ENCODE data around the gene NOTCH1. TPM values are rescaled to one million over a fixed set of nuclear protein-coding genes. Genes with fewer than 3 reads are reported as not detected.

NOTCH1 gene
- total RNA-seq, 4 donors from 2014 or later: 71.0 to 160 (median 114) TPM

- Histone ChIP-seq H3K27ac (no peak overlapping the region), H3K4me1 (peaks cover 63% of the 10 kb centered on the region), H3K36me3 (no peaks in the 10 kb centered on the region), H3K4me3 (no peak overlapping the region), H3K27me3 (no peaks in the 10 kb centered on the region), H3K9me3 (no peaks in the 10 kb centered on the region)
- no peak for DNase-seq (ENCODE audit: low spot score in 2 of 2)
- TF ChIP-seq CTCF (IDR thresholded peaks at IDR 0.05): no peak
- no peak for TF ChIP-seq EP300 (IDR thresholded peaks at IDR 0.05)
- TF ChIP-seq POLR2A (IDR thresholded peaks at IDR 0.05): no peak
- TF ChIP-seq POLR2AphosphoS5 (IDR thresholded peaks at IDR 0.05): no peak
- WGBS: 81% methylated on average over 21 of the region's 21 CpGs
Observed at GRCh38 chr9:136586391-136586953, 40.6 kb upstream of the NOTCH1 start.

- no peak for DNase-seq (ENCODE audit: low spot score in 2 of 2)
- 89% methylated on average over 3 of the region's 16 CpGs for whole genome bisulfite sequencing
- Histone ChIP-seq H3K27ac (no peak overlapping the region), H3K4me1 (peaks cover 63% of the 10 kb centered on the region), H3K27me3 (no peaks in the 10 kb centered on the region), H3K9me3 (no peaks in the 10 kb centered on the region), H3K36me3 (no peaks in the 10 kb centered on the region), H3K4me3 (no peak overlapping the region)
- TF ChIP-seq POLR2A (IDR thresholded peaks at IDR 0.05) (no peak), POLR2AphosphoS5 (IDR thresholded peaks at IDR 0.05) (no peak), EP300 (IDR thresholded peaks at IDR 0.05) (no peak), CTCF (IDR thresholded peaks at IDR 0.05) (no peak)
Observed at GRCh38 chr9:136585531-136586120, 39.8 kb upstream of the NOTCH1 start.

- DNase-seq (ENCODE audit: low spot score in 2 of 2): no peak
- TF ChIP-seq POLR2AphosphoS5 (IDR thresholded peaks at IDR 0.05): no peak
- TF ChIP-seq POLR2A (IDR thresholded peaks at IDR 0.05): no peak
- no peak for TF ChIP-seq CTCF (IDR thresholded peaks at IDR 0.05)
- no peak for TF ChIP-seq EP300 (IDR thresholded peaks at IDR 0.05)
- Histone ChIP-seq H3K36me3 (no peaks in the 10 kb centered on the region), H3K27ac (no peak overlapping the region), H3K4me3 (no peak overlapping the region), H3K4me1 (peaks cover 58% of the 10 kb centered on the region), H3K9me3 (no peaks in the 10 kb centered on the region), H3K27me3 (no peaks in the 10 kb centered on the region)
- WGBS: 58% methylated on average over 4 of the region's 10 CpGs
Observed at GRCh38 chr9:136584934-136585333, 39.1 kb upstream of the NOTCH1 start.

- 65% methylated on average over 13 of the region's 23 CpGs for WGBS
- H3K27ac ChIP-seq: no peak overlapping the region
- no peak overlapping the region for H3K4me3 ChIP-seq
- H3K9me3 ChIP-seq: no peaks in the 10 kb centered on the region
- H3K36me3 ChIP-seq: no peaks in the 10 kb centered on the region
- H3K4me1 ChIP-seq: peaks cover 57% of the 10 kb centered on the region
- no peaks in the 10 kb centered on the region for H3K27me3 ChIP-seq
- TF ChIP-seq POLR2AphosphoS5 (IDR thresholded peaks at IDR 0.05) (no peak), POLR2A (IDR thresholded peaks at IDR 0.05) (no peak), CTCF (IDR thresholded peaks at IDR 0.05) (no peak), EP300 (IDR thresholded peaks at IDR 0.05) (no peak)
- no peak for DNase-seq (ENCODE audit: low spot score in 2 of 2)
Observed at GRCh38 chr9:136584401-136584932, 38.6 kb upstream of the NOTCH1 start.

GRCh38 chr9:136582977-136583735 is 37.3 kb upstream of the NOTCH1 start:
- Histone ChIP-seq H3K4me1 (peaks cover 57% of the 10 kb centered on the region), H3K4me3 (no peak overlapping the region), H3K27me3 (no peaks in the 10 kb centered on the region), H3K36me3 (no peaks in the 10 kb centered on the region), H3K27ac (no peak overlapping the region), H3K9me3 (no peaks in the 10 kb centered on the region)
- WGBS: 36% methylated on average over 5 of the region's 11 CpGs
- DNase-seq (ENCODE audit: low spot score in 2 of 2): no peak
- TF ChIP-seq POLR2AphosphoS5 (IDR thresholded peaks at IDR 0.05): no peak
- no peak for TF ChIP-seq POLR2A (IDR thresholded peaks at IDR 0.05)
- no peak for TF ChIP-seq EP300 (IDR thresholded peaks at IDR 0.05)
- no peak for TF ChIP-seq CTCF (IDR thresholded peaks at IDR 0.05)
